GM10847 (cell line): ENCODE measurements around the gene VPS13D.

Experiments used
- POLR2A ChIP-seq: IDR thresholded peaks from 2 replicates; pipeline ENCODE4 v1.6.1; 2011; ENCODE audit not compliant: insufficient read length; ENCODE audit errors: extremely low read depth

The VPS13D gene

DNA sequence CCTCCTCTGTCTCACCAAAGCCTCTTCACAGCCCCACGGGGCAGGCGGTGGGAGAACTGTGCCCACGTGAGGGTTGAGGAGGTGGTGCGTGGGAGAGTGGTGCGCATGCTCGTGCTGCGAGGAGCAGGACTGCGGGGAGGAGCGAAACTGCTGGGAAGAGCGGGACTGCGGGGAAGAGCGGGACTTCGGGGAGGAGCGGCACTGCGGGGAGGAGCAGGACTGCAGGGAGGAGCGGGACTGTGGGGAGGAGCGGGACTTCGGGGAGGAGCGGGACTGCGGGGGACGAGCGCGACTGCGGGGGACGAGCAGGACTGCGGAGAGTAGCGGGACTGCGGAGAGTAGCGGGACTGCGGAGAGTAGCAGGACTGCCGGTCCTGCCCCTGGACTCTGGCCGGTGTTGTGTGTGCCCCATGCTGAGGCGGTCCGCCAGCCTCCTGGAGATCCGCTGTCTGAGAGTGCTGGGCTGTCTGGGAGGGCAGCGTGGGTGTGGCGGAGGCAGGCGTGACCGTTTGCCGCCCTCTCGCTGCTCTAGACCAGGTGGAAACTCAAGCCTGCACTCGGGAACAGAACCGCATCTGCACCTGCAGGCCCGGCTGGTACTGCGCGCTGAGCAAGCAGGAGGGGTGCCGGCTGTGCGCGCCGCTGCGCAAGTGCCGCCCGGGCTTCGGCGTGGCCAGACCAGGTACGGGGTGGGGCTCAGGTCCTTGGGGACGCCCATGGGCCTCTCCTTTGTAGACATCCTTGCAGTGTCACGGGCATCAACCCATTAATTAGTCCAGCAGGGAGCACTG is 38.4 kb upstream of the VPS13D start:
- TF ChIP-seq POLR2A: no peak

DNA sequence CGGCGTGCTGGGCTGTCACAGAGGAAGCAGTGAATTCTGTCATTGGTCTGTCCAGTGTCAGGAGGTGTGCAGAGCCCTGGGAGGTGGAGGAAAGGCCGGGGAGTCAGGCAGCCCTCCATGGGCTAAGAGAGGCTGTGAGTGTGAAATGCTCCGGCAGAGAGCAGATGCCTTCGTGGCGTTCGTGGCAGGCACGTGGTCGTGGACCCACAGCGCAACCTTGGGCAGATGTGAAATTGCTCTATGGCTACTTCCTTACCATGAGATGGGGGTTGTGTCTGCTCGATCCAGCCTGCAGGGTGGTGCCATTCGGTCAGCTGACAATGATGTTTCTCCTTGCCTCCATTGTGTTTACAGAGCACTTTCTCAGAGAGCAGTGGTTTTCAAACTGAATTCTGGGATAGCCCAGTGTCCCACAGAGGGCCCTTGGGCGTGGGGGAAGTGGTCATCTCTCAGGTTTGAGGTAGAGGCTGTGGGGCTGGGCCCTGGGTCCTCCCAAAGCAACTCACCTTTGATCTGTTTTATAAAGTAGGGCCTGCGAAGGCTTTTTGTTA is 35.1 kb upstream of the VPS13D start:
- no peak for TF ChIP-seq POLR2A

DNA sequence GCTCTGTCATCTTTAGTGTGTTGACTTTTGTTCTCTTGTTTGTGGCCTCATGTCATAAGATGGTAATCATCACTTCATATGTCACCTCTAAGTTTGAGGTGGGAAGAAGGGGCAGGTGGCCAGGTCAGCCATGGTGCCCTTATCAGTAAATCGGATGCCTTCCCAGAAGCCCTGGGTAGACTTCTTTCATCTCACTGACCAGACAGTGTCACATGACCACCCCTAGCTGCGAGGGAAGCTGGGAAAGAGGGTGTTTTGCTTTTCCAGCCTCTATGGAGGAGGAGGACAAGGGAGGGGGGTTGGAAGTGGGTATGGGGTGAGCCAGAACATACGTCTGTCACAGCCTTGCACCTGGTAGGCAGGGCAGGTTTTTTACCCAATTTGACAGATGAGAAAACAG is 34.4 kb upstream of the VPS13D start:
- no peak for TF ChIP-seq POLR2A

DNA sequence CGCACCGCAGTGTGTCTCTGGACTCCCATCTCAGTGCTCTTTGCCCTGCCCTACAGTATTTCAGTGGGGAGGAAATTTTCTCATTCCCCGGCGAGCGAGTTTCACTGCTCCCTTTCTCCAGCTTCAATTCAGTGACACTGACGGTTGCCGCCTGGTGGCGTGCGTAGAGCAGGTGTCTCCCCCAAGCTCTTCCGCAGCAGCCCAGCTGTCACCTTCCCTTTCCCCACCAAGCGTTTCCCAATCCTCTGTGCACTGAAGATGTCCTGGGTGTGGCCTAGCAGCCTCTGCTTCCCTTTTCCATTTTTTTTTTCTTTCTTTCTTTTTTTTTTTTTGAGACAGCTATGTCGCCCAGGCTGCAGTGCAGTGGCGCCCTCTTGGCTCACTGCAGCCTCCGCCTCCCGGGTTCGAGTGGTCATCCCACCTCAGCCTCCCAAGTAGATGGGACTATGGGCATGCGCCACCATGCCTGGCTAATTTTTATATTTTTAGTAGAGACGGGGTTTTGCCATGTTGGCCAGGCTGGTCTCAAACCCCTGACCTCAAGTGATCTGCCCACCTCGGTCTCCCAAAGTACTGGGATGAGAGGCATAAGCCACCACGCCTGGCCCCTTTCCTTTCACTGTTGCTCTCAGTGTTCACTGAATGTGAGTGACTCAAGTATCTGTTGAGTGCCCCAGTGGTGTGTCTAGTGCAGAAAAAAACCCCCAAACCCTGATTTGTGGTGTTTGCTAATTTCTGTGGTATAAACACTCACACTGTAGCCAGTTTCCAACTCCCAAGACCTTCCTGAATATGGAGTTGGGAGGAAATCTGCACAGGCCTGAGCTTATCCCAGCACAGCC is 33.0 kb upstream of the VPS13D start:
- no peak for TF ChIP-seq POLR2A

DNA sequence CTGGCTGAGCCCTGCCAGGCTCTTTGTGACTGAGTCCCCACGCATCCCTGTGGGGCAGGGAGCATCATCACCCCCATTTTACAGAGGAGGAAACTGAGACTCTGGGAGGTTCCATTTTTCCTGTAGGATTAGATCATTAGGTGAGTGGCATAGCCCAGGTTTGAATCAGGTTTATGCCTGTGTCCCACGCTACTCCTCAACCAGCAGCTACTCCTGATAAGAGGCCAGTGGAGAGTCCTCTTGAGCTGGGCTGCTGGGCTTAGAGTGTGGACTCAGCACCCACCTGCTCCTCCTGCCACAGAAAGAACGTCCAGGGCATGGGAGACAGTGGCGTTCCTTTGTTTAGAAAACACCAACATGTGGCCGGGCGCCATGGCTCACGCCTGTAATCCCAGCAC is 32.3 kb upstream of the VPS13D start:
- no peak for TF ChIP-seq POLR2A

DNA sequence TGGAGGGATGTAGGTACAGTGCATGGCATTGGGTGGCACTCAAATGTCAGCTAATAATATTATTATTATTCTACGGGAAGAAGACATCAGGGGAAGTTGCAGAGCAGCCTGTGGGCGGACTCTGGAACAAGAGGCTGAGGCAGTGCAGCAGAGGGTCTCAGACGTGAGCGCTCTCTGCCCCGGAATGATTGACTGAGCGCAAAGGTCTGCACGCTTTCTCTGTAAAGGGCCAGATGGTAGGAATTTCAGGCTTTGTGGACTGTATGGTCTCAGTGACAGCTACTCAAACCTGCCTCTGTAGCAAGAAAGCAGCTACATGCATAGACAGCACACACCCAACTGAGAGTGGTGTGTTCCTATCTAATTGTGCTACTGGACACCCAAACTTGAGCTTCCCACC is 29.6 kb upstream of the VPS13D start:
- TF ChIP-seq POLR2A: no peak

DNA sequence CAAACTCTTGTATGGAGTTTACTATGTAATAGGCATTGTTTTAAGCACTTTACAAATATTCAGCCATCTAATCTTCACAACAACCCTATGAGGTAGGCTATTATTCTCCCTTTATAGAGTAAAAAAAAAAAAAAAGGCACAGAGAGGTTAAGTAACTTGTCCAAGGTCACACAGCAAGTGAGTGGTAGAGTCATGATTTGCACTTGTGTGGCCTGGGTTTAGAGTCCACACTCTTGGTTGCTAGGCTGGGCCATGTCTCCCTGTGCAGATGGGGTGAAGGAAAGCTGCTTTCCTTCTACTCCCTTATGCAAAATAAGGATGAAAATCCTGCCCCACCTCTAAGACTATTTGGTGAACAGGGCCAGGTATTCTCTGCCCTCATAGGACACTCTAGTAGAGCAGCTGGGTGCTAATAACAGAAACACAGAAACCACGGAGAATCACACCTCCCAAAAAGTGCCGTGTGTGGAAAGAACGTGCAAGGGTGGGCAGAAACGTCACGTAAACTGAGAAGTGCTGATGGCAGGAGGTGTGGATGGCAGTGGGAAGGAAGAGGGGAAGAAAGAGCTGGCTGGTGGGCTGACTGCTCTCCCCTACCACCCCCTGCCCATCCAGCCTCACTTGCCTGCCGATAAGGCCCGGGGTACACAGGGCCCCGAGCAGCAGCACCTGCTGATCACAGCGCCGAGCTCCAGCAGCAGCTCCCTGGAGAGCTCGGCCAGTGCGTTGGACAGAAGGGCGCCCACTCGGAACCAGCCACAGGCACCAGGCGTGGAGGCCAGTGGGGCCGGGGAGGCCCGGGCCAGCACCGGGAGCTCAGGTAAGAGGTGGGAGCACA is 28.3 kb upstream of the VPS13D start:
- no peak for TF ChIP-seq POLR2A

DNA sequence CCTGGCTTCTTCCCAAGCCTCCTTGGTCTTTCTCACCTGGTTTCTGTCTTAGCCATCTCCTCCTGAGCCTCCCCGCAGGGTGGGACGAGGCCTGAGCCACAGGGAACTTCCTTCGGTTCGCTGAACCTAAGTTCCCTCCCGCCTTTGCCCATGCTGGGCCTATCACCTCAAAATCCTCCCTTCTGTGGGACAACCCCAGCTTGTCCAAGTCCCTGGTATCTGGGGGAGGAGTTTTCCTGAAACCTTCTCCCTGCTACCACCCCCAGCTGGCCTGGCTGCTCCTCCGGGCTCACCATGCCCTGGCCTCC is 27.7 kb upstream of the VPS13D start:
- no peak for TF ChIP-seq POLR2A

DNA sequence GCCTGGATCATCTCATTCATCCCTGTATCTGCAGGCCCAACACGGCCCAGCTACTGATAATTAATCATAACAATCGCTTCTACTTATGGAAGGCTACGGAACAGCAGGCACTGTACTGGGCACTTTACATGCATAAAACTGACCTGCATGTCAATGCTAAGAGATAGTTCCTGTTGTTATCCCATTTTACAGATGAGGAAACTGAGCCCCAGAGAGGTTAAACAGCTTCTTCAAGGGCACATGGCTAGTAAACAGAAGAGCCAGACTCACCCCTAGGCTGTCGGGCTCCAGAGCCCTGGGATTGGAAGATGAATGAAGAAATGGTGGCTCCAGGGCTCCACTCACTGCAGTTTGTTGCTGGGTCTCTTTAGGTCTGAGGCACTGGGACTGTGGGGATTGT is 27.3 kb upstream of the VPS13D start:
- TF ChIP-seq POLR2A: no peak

DNA sequence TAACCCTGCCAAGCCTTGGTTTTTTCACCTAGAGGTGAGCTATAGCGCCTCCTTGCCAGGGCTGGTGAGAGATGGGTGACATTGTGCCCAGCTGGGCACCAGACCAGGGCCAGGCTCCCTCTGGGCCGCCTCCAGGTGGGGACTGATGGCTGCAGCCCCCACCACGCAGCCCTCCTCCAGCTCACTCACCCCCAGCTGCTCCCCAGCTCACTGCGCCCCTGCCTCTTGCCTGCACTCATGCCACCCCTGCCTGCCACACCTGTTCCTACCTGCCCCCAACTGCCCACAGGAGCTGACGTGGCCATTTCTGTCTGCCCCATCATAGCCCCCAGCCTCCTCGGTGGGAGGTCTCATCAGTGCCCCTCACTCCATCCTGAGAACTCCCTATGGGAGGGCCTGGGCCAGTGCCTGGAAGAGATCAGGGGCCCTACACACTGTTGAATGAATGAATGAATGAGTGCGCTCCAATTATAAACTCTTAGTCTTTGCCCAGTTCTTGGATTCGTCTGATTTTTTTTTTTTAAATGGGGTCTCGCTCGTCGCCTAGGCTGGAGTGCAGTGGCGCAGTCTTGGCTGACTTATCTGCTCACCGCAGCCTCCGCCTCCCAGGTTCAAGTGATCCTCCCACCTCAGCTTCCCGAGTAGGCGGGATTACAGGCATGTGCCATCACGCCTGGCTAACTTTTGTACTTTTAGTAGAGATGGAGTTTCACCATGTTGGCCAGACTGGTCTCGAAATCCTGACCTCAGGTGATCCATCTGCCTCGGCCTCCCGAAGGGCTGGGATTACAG is 26.4 kb upstream of the VPS13D start:
- TF ChIP-seq POLR2A: no peak

DNA sequence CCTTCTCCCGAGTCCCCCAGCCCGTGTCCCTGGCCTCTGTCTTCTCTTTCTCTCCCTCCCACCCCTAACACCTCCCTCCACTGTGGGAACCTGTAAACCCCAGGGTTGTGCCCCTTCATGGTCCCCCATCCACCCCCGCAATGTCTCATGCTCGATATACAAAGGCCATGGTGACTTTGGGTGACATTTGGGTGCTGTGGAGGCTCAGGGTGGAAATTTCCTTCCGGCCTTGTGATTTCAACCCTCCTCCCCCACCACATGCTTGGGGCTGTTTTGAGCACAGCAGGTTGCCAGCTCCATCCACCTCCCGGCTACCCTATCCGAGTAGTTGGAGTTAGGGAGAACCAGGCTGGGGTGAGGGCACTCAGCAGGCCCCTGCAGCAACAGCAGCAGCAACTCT is 25.7 kb upstream of the VPS13D start:
- no peak for TF ChIP-seq POLR2A

DNA sequence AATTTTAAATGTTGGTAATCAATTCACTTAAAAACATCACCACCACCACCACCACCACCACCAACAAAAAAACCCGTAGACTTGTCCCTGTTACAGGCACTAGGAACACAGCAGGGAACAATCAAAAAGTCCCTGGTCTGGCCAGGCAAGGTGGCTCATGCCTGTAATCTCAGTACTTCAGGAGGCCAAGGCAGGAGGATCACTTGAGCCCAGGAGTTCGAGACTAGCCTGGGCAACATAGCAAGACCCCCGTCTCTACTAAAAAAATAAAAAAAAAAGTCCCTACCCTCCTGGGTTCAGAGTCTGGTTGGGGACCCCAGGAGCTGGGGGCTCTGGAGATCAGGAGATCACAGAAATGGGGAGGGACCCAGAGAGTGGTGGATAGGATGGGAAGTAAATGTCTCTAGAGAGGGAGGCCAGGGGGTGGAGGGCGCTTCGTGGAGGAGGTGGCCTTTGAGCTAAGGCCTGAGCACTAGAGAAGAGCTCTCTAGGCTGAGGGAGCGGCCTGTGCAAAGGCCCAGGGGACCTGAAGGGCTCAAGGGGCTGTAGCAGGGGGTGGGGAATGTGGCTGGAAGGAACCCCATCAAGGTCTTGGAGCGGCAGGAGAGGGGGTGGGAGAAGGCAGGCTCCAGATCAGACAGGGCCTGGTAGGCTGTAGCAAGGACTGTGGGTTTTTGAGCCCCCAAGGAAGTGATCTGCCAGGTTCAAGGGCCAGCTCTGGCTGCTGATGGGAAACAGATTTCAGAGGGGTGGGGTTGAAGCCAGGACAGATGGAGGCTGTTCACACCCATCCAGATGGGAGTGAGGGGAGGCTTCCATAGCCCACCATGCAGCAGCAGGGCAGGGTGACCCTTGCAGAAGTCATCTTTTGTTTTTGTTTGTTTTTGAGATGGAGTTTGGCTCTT is 24.8 kb upstream of the VPS13D start:
- no peak for TF ChIP-seq POLR2A

DNA sequence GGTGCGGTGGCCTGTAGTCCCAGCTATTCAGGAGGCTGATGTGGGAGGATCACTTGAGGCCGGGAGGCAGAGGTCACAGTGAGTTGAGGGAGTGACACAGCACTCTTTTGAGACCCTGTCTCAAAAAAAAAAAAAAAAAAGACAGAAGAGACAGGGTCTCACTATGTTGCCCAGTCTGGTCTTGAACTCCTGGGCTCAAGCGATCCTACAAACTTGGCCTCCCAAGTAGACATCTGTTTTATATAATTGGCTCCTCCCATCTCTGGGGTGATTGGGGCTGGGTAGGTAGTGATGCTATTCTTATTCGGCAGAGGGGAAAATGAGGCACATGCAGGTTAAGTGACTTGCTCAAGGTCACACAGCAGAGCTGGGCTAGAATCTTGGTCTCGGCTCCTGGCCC is 23.6 kb upstream of the VPS13D start:
- TF ChIP-seq POLR2A: no peak
